Neuronal stem cell (in vitro differentiated cells): ENCODE measurements around the gene LSAMP.

Experiments
- DNase-seq: peaks from one replicate; pipeline ENCODE4 v3.0.0-alpha.2; 2013; ENCODE audit warnings: low spot score
- H2AFZ ChIP-seq: one replicate; pipeline ENCODE4 v1.6.1; 2013; ENCODE audit warnings: mild to moderate bottlenecking, low read length, inconsistent platforms
- H2AK5ac ChIP-seq: 2 replicates; pipeline ENCODE4 v1.6.1; 2013; ENCODE audit warnings: low read depth, mild to moderate bottlenecking, inconsistent platforms, low read length, moderate library complexity, mixed read lengths
- H2BK120ac ChIP-seq: 2 replicates; pipeline ENCODE4 v1.6.1; 2013; ENCODE audit warnings: low read depth, mild to moderate bottlenecking, inconsistent platforms, low read length, moderate library complexity, mixed read lengths
- H2BK12ac ChIP-seq: one replicate; pipeline ENCODE4 v1.6.1; 2013; ENCODE audit warnings: low read length, inconsistent platforms
- H2BK15ac ChIP-seq: 2 replicates; pipeline ENCODE4 v1.6.1; 2013; ENCODE audit warnings: mild to moderate bottlenecking, low read length, inconsistent platforms, mixed read lengths
- H2BK5ac ChIP-seq: one replicate; pipeline ENCODE4 v1.6.1; 2013; ENCODE audit warnings: inconsistent platforms, mild to moderate bottlenecking, low read length, moderate library complexity
- H3K14ac ChIP-seq: one replicate; pipeline ENCODE4 v1.6.1; 2013; ENCODE audit warnings: low read length, inconsistent platforms
- H3K18ac ChIP-seq: 2 replicates; pipeline ENCODE4 v1.6.1; 2013; ENCODE audit warnings: low read length, inconsistent platforms
- H3K23ac ChIP-seq: 2 replicates; pipeline ENCODE4 v1.6.1; 2013; ENCODE audit warnings: low read depth, mild to moderate bottlenecking, mixed read lengths, low read length, inconsistent platforms; ENCODE audit not compliant: poor library complexity
- H3K27ac ChIP-seq: replicated peaks from 3 replicates; pipeline ENCODE4 v1.5.1; 2013; ENCODE audit warnings: low read length, inconsistent platforms
- H3K27me3 ChIP-seq, 3 experiments: 2 replicates each; pipeline ENCODE4 v1.6.1; 2013; ENCODE audit warnings: low read length in 3 of 3, mild to moderate bottlenecking in 2 of 3, inconsistent platforms in 1 of 3, low read depth in 1 of 3, mixed read lengths in 1 of 3, moderate library complexity in 1 of 3; ENCODE audit not compliant: control insufficient read depth in 3 of 3, insufficient read depth in 3 of 3
- H3K36me3 ChIP-seq, 2 donors: replicated peaks in 1 of 2; 2 replicates each; pipeline ENCODE4 v1.6.1; 2013; ENCODE audit warnings: low read length in 2 of 2; ENCODE audit not compliant: control insufficient read depth in 2 of 2, insufficient read depth in 2 of 2
- H3K4ac ChIP-seq: 2 replicates; pipeline ENCODE4 v1.6.1; 2013; ENCODE audit warnings: inconsistent platforms, mild to moderate bottlenecking, low read length, moderate library complexity
- H3K4me1 ChIP-seq, 2 donors: 1 replicate in 1 of 2; 2 replicates in 1 of 2; pipeline ENCODE4 v1.6.1; 2013; ENCODE audit warnings: low read length in 2 of 2, low read depth in 1 of 2; ENCODE audit not compliant: control insufficient read depth in 2 of 2, insufficient read depth in 1 of 2
- H3K4me2 ChIP-seq: one replicate; pipeline ENCODE4 v1.6.1; 2013; ENCODE audit warnings: mild to moderate bottlenecking, low read length, inconsistent platforms; ENCODE audit not compliant: insufficient read depth, poor library complexity, severe bottlenecking
- H3K4me3 ChIP-seq, 2 donors: 2 replicates each; pipeline ENCODE4 v1.5.1; 2013; ENCODE audit warnings: low read length in 2 of 2, mild to moderate bottlenecking in 2 of 2, inconsistent platforms in 1 of 2, moderate library complexity in 1 of 2
- H3K79me1 ChIP-seq: one replicate; pipeline ENCODE4 v1.6.1; 2013; ENCODE audit warnings: low read depth, mild to moderate bottlenecking, inconsistent platforms, low read length, moderate library complexity
- H3K9ac ChIP-seq: one replicate; pipeline ENCODE4 v1.6.1; 2013; ENCODE audit warnings: mild to moderate bottlenecking, low read depth, low read length, inconsistent platforms; ENCODE audit not compliant: poor library complexity
- H3K9me3 ChIP-seq, 2 donors: replicated peaks in 1 of 2; 2 replicates each; pipeline versions ENCODE3 to v1.6.1; 2013; ENCODE audit warnings: low read length in 2 of 2, mild to moderate bottlenecking in 2 of 2, inconsistent platforms in 1 of 2, low read depth in 1 of 2, mixed read lengths in 1 of 2, moderate library complexity in 1 of 2; ENCODE audit not compliant: control insufficient read depth in 2 of 2, insufficient read depth in 1 of 2
- H4K8ac ChIP-seq: one replicate; pipeline ENCODE4 v1.6.1; 2013; ENCODE audit warnings: low read depth, mild to moderate bottlenecking, inconsistent platforms, low read length, moderate library complexity
- H4K91ac ChIP-seq: one replicate; pipeline ENCODE4 v1.6.1; 2013; ENCODE audit warnings: low read length, low read depth, mild to moderate bottlenecking, inconsistent platforms; ENCODE audit not compliant: poor library complexity
- WGBS, 2 donors: extraction: QIAGEN DNeasy Blood & Tissue Kit; methylation state at CpG; one replicate each; pipeline ENCODE4 v1.1.7; 2013; ENCODE audit warnings: missing lambda C conversion rate in 2 of 2, mixed read lengths in 1 of 2; ENCODE audit not compliant: insufficient read length in 2 of 2, insufficient replicate concordance in 1 of 2; ENCODE audit errors: extremely low coverage in 2 of 2; 5-methylcytosine and 5-hydroxymethylcytosine counted together

The LSAMP gene

DNA sequence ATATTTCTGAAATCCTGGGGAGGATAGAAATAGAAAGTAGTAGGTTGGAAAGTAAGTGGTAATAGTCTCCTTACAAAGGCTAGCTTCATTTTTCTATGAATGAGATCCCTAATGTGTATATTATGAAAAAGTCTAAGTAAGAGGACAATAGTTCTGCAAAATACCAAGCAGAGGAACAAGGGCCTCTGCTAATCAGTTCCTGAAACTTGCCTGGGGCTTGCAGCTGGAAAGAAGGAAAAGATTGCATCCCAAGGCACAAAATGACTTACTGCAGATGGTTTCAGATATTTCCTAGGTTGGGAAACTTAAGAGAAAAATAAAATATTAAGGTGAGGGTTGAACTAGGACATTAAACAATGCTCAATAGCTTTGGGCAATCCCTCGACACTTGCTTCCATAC, 528.4 kb downstream of the LSAMP start:
- Histone ChIP-seq H3K4ac (no peak overlapping the region), H3K9ac (no peak overlapping the region), H4K91ac (no peak overlapping the region), H3K9me3 (peaks cover 0 to 5% of the 10 kb centered on the region in 2 donors), H2BK12ac (no peak overlapping the region), H3K27me3 (no peaks in the 10 kb centered on the region), H2BK15ac (no peak overlapping the region), H3K36me3 (no peaks in the 10 kb centered on the region), H3K4me1 (peaks cover 2 to 5% of the 10 kb centered on the region in 2 donors), H3K14ac (no peak overlapping the region), H3K27ac (no peak overlapping the region), H2AK5ac (no peak overlapping the region), H3K4me2 (no peak overlapping the region), H2AFZ (no peak overlapping the region), H3K23ac (no peak overlapping the region), H3K79me1 (no peaks in the 10 kb centered on the region), H4K8ac (no peak overlapping the region), H2BK5ac (no peak overlapping the region), H3K18ac (no peak overlapping the region), H2BK120ac (no peak overlapping the region), H3K4me3 (no peak overlapping the region)
- DNase-seq, result no peak
- WGBS, 2 donors, result no CpG with 5 or more reads among the region's 1 CpG

DNA sequence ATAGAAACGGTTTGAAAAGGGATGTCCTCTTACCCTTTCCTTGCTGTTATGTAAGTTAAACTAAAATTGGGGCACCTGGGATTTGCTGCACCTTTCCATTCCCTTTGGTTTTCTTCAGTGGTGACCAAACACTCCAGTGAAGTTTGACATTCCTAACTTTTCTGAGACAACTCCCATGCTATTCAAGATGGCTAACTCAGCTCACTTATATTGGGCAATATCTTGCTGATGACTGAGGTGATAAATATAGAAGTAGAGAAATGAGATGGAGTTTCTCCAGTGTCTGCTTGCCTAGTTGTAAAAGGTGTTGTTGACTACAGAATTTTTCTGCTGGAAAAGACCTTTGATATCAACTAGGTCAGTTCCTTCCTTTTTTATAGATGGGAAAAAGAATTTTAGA, 530.2 kb downstream of the LSAMP start:
- Histone ChIP-seq H3K36me3 (no peaks in the 10 kb centered on the region), H2AFZ (no peak overlapping the region), H3K27me3 (no peaks in the 10 kb centered on the region), H3K27ac (no peak overlapping the region), H3K4me1 (peaks cover 2 to 5% of the 10 kb centered on the region in 2 donors), H3K4ac (no peak overlapping the region), H3K79me1 (no peaks in the 10 kb centered on the region), H3K14ac (no peak overlapping the region), H2BK5ac (no peak overlapping the region), H4K91ac (no peak overlapping the region), H2BK15ac (no peak overlapping the region), H3K23ac (no peak overlapping the region), H2BK12ac (no peak overlapping the region), H4K8ac (no peak overlapping the region), H3K9ac (no peak overlapping the region), H3K18ac (no peak overlapping the region), H3K4me2 (no peak overlapping the region), H2BK120ac (no peak overlapping the region), H3K9me3 (no peaks in the 10 kb centered on the region), H2AK5ac (no peak overlapping the region), H3K4me3 (no peak overlapping the region)
- no peak for DNase-seq
- WGBS, 2 donors, result no CpG with 5 or more reads among the region's 1 CpG

DNA sequence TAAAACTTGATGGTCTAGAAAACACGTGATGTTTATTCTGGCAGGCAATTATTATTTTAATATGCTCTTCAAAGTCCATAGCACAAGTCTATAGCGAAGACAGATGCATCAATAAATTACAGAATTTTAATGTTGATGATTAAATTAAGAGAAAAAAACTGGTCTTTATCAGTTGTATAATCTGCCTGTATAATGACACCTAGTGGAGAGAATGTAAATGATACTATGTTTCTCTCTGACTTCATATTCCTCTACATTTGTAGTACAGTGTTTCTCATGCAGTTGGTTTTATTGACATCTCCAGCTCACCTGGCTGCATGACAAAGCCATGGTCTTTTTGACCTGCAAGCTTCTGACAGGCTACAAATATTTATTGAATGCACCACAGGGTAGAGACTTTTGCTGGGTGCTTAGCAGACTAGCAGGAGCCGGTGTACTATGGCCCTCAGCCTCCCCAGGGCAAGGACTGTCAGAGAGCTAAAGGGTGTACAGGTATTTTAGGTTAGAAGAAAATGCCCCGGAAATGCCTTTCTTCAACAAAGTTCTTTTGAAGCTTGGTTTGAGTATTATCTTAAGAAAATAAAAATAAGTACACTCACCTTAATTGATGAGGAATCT, 532.1 kb downstream of the LSAMP start:
- H4K91ac ChIP-seq, result no peak overlapping the region
- H2AK5ac ChIP-seq, result no peak overlapping the region
- H3K14ac ChIP-seq, result no peak overlapping the region
- no peak overlapping the region for H2AFZ ChIP-seq
- no peak overlapping the region for H2BK15ac ChIP-seq
- no peak overlapping the region for H3K4me2 ChIP-seq
- H3K18ac ChIP-seq, result no peak overlapping the region
- H3K27ac ChIP-seq, result no peak overlapping the region
- H2BK12ac ChIP-seq, result no peak overlapping the region
- H3K27me3 ChIP-seq, result no peaks in the 10 kb centered on the region
- no peak overlapping the region for H4K8ac ChIP-seq
- H3K9me3 ChIP-seq, result no peaks in the 10 kb centered on the region
- no peak overlapping the region for H3K4me3 ChIP-seq
- H3K4ac ChIP-seq, result no peak overlapping the region
- no peak overlapping the region for H2BK5ac ChIP-seq
- no peaks in the 10 kb centered on the region for H3K79me1 ChIP-seq
- H3K36me3 ChIP-seq, result no peaks in the 10 kb centered on the region
- peaks cover 2 to 5% of the 10 kb centered on the region in 2 donors for H3K4me1 ChIP-seq
- WGBS, 2 donors, result no CpG with 5 or more reads among the region's 4 CpGs
- no peak overlapping the region for H3K23ac ChIP-seq
- H2BK120ac ChIP-seq, result no peak overlapping the region
- no peak for DNase-seq
- no peak overlapping the region for H3K9ac ChIP-seq

DNA sequence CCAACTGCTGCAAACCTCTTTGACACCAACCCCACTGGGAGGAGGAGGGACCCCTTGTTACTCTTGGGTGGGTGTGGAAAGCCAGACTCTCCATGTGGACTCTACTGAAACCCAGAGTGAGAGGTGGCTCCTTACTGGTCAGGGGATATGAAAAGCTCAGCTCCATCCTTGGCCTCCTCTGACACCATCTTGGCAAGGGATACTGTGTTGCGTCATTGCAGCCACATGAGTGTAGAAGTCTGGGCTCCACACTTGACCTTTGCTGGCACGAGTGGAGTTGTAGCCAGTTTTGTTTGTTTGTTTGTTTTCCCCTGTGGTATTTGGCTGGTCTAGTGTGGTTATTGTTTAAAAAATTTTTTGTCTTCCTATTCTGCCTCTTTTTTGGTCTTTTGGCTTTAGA, 532.9 kb downstream of the LSAMP start:
- Histone ChIP-seq H3K4me2 (no peak overlapping the region), H3K9ac (no peak overlapping the region), H3K79me1 (no peaks in the 10 kb centered on the region), H3K27me3 (no peaks in the 10 kb centered on the region), H3K27ac (no peak overlapping the region), H2AK5ac (no peak overlapping the region), H3K9me3 (no peaks in the 10 kb centered on the region), H3K4me1 (peaks cover 0 to 5% of the 10 kb centered on the region in 2 donors), H2BK5ac (no peak overlapping the region), H3K36me3 (no peaks in the 10 kb centered on the region), H2BK120ac (no peak overlapping the region), H3K18ac (no peak overlapping the region), H4K91ac (no peak overlapping the region), H2BK12ac (no peak overlapping the region), H2BK15ac (no peak overlapping the region), H3K4ac (no peak overlapping the region), H4K8ac (no peak overlapping the region), H3K4me3 (no peak overlapping the region), H3K23ac (no peak overlapping the region), H2AFZ (no peak overlapping the region), H3K14ac (no peak overlapping the region)
- DNase-seq, result no peak
- no CpG with 5 or more reads among the region's 2 CpGs for whole genome bisulfite sequencing, 2 donors
